ENCODE measurements around the gene SLC27A6. TPM values are rescaled to one million over a fixed set of nuclear protein-coding genes. Genes with fewer than 3 reads are reported as not detected.

The SLC27A6 gene
- total and polyA plus RNA-seq, 10 of the 15 experiments (the other 5 are each of a cell fraction or from before 2014, with no cell fraction given), result not detected

GRCh38 chr5:129041196-129041881 is 76.1 kb downstream of the SLC27A6 start (continued):
- no peak for TF ChIP-seq TAF1 (IDR thresholded peaks at IDR 0.05; ENCODE audit: borderline replicate concordance, low read depth, low read length)
- TF ChIP-seq LARP7 (IDR thresholded peaks at IDR 0.05), result no peak
- no peak for TF ChIP-seq ZNF207 (IDR thresholded peaks at IDR 0.05; ENCODE audit: borderline replicate concordance)
- no peak for TF ChIP-seq REST (IDR thresholded peaks at IDR 0.05; ENCODE audit: low read depth, low read length)
- TF ChIP-seq ZNF622 (IDR thresholded peaks at IDR 0.05), result no peak
- TF ChIP-seq MEF2B (IDR thresholded peaks at IDR 0.05; ENCODE audit: partially characterized antibody, poor library complexity, severe bottlenecking), result no peak

GRCh38 chr5:129042306-129042705 is 77.0 kb downstream of the SLC27A6 start:
- ChIA-PET POLR2A (no interaction called here), SMC1A (ENCODE audit: uncharacterized antibody, unreplicated experiment) (no interaction called here), CTCF (no interaction called here), RAD21 (ENCODE audit: unreplicated experiment) (no interaction called here)
- no peak for DNase-seq (ENCODE audit: low read depth, low spot score)
- Histone ChIP-seq H4K20me1 (ENCODE audit: control insufficient read depth, insufficient read depth) (no peaks in the 10 kb centered on the region), H3K27me3 (replicated peaks in 1 of 2; ENCODE audit: control insufficient read depth in 2 of 2, insufficient read depth in 2 of 2, low read length in 1 of 2) (no peaks in the 10 kb centered on the region), H3K79me2 (ENCODE audit: control insufficient read depth, insufficient read depth, low read length) (no peaks in the 10 kb centered on the region), H3K27ac (ENCODE audit: control insufficient read depth, insufficient read depth) (no peak overlapping the region), H3K4me1 (ENCODE audit: control insufficient read depth, insufficient read depth, low read length) (no peaks in the 10 kb centered on the region), H3K4me2 (ENCODE audit: control insufficient read depth, insufficient read depth) (no peak overlapping the region), H2AFZ (ENCODE audit: control insufficient read depth, low read depth, low read length) (no peak overlapping the region), H3K36me3 (ENCODE audit: control insufficient read depth in 2 of 2, insufficient read depth in 2 of 2, low read length in 1 of 2) (no peaks in the 10 kb centered on the region), H3K4me3 (no peak overlapping the region), H3K9ac (ENCODE audit: control insufficient read depth, insufficient read depth, low read length) (no peak overlapping the region), H3K9me3 (replicated peaks; ENCODE audit: control insufficient read depth, insufficient read depth, low read length) (no peaks in the 10 kb centered on the region)
- no peak for FAIRE-seq
- WGBS (ENCODE audit: insufficient coverage, insufficient replicate concordance, low lambda C conversion rate, missing lambda C conversion rate), result 17% methylated on average over 3 of the region's 4 CpGs
- in situ Hi-C loops (cut with MboI) (no loop called here), intact Hi-C loops (cut with micrococcal nuclease; ENCODE audit: unreplicated experiment) (no loop called here)
- BruUV-seq (replicated peaks), result no TSS peak
- no peak for ATAC-seq
- TF ChIP-seq GABPA (IDR thresholded peaks at IDR 0.05; ENCODE audit: low read depth), result no peak
- no peak for TF ChIP-seq HSF1 (IDR thresholded peaks at IDR 0.05; ENCODE audit: low read depth, low read length)
- no peak for TF ChIP-seq RELA (IDR thresholded peaks at IDR 0.05; ENCODE audit: borderline replicate concordance, partially characterized antibody)
- TF ChIP-seq BRCA1 (IDR thresholded peaks at IDR 0.05; ENCODE audit: low read depth, low read length), result no peak
- TF ChIP-seq ZNF207 (IDR thresholded peaks at IDR 0.05; ENCODE audit: borderline replicate concordance), result no peak
- TF ChIP-seq EP300 (IDR thresholded peaks at IDR 0.05; ENCODE audit: borderline replicate concordance in 1 of 2, control insufficient read depth in 1 of 2, low read depth in 2 of 2, low read length in 2 of 2), result no peak
- no peak for TF ChIP-seq ZBTB4 (CRISPR knock-in tag; IDR thresholded peaks at IDR 0.05)
- no peak for TF ChIP-seq FOXK2 (IDR thresholded peaks at IDR 0.05)
- TF ChIP-seq SIN3A (IDR thresholded peaks at IDR 0.05; ENCODE audit: low read depth, low read length), result no peak
- no peak for TF ChIP-seq SMARCA5 (IDR thresholded peaks at IDR 0.05)
